GM21360 (cell line): ENCODE data around the gene SPINT2.

Experiments used
- ATAC-seq: cut with Tn5 transposase; IDR thresholded peaks from one replicate; pipeline ENCODE4 v1.9.1; 2021; ENCODE audit warnings: mild to moderate bottlenecking, moderate library complexity; ENCODE audit not compliant: unreplicated experiment

The SPINT2 gene

DNA sequence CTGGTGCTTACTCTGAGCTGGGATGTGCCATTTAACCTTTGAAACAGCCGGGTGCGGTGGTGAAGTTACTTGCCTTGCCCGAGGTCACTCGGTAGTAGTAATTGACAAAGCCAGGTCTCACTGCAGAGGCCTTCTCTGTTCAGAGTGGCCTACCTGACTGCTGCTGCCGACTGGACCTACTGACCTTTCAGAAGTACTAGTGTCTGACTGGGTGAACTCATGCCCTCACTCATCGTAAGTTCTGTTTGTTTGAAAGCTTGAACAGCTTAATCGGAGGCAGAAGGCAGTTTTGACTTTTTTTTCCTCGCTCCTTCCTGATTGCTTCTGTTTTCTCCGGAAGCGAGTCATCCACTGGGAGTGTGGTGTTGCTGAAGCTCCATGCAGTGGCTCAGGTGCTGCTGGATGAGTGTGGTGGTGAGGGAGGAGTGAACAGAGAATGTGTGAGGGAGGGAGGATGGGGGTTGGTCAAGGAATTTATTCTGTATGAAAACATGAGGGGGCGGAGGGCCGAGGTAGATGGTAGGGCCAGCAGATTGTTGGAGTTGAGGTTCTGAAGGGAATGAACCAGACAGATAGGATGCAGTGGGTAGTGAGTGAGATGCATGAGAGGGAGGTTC is 2.7 kb downstream of the SPINT2 start:
- ATAC-seq: no peak

DNA sequence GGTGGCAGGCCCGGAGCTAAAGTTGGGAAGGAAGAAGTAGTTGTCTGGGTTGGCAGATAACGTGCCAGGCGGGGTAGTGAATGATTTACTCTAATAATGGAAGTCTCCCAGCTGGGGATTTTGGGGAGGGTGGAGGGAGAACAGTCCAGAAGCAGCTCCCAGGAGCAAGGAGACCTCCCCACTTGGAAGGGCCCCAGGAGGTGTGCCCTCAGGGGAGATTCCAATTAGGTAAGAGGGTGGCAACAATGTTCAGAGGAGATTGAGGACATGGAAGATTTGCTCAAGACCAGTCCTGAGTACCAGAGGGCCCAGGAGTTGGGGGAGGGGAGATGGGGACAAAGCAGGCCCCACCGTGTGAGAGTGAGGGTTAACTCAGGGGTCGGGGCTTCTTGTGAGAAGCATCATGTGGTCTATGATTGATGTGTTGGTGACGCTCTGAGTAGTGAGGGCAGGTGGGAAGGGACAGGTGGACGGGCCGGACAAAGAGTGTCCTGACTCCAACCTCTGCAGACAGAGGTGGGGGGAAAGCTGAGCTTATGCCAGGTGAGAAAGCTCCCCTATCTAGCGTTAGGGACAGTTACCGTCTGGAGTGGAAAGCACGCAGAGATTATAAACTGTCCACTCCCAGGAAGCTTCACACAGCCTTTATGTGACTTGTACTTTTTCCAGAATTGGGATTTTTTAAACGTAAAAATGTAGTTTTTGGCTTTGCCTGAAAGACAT is 3.5 kb downstream of the SPINT2 start:
- ATAC-seq: no peak

DNA sequence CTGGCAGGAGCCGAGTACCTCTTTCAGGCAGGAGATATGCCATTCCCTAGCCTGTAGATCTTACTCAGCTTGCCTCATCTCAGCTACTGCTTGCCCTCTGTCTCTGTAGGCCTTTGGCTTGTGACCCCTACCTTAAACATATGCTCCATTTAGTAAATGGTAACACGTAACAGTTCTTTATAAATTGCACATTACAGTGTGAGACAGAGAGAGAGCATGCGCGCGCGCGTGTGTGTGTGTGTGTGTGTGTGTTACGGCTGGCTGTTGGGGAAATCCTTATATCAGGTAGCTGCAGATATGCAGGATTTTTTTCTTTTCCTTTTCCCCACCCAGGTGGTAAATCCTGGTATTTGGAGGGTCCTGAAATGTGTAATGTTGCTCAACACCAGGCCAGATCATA is 4.2 kb downstream of the SPINT2 start:
- ATAC-seq: no peak

DNA sequence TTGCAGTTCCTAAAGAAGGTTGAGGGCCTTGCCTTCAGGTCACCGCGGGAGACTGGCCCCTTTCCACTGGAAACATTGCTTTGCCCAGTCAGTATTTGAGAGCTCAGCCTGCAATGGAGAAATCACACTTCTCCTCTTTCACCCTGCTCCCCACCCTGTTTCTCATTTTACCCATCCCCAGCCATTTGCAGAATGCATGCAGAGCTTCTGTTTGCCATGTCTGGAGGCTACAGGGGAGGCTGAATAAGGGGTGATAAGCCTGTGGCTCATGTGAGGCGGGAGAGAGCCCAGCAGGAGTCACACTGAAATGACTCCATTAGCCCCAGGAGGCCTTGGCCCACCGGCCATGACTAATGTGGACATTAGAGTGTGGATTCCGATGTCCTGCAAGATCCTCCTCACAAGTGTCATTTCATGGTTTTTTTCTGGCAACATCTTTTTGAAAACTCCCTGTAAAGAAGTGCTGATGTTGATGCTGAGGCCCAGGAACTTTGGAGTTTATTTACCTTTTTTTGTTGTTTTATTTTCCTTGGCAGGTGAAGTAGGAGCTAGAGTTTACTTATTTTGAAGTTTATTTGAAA is 6.3 kb downstream of the SPINT2 start:
- ATAC-seq: no peak

DNA sequence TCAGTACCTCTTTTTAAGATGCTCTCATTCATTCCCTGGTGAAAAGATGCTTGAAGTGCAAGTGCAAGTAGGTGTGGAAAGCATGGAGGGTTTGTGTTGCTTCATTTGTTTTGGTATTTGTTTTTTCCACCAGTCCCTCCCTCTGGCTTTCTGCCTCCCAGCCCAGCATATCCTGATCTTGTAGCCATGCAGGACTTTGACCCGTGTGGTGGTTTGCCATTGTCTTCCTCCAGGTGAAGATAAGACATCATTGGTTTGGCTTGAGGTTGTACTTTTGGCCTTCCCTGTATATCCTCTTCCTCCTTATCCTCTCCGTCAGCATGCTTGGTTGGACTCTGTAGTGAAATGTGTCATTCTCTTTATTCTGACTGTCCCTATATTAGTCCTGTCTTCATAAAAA is 9.1 kb downstream of the SPINT2 start:
- ATAC-seq: no peak

DNA sequence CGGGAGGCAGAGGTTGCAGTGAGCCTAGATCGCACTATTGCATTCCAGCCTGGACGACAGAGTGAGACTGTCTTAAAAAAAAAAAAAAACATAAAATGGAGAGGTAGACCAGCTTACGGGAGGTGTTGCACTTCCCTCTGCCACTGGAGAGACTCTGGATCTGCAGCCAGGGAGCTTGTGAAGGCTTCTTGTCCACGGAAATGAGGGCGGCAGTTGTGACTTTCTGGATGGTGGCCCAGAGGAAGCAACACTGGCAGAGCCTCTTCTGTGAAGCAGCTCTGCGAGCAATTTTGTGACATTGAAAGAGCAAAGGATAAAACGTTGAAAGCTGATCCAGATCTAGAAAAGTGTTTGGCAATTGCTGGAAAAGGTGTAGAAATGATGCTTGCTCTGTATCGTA is 10.4 kb downstream of the SPINT2 start:
- no peak for ATAC-seq

DNA sequence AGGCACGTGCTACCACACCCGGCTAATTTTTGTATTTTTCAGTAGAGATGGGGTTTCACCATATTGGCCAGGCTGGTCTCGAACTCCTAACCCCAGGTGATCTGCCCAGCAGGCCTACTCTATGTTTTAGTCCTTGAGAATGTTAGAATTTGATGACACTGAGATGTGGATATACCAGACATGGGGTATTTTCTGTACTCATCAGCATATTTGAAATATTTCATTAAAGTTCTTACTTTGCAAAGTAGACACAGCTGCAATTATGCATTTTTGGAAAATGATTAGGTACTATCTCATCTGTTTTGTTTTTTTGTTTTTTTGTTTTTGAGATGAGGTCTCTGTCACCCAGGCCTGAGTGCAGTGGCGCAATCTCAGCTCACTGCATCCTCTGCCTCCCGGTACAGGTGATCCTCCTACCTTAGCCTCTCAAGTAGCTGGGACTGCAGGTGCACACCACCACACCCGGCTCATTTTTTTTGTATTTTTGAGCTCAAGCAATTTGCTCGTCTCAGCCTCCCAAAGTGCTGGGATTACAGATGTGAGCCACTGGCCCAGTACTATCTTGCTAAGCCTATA is 12.7 kb downstream of the SPINT2 start:
- ATAC-seq: no peak

DNA sequence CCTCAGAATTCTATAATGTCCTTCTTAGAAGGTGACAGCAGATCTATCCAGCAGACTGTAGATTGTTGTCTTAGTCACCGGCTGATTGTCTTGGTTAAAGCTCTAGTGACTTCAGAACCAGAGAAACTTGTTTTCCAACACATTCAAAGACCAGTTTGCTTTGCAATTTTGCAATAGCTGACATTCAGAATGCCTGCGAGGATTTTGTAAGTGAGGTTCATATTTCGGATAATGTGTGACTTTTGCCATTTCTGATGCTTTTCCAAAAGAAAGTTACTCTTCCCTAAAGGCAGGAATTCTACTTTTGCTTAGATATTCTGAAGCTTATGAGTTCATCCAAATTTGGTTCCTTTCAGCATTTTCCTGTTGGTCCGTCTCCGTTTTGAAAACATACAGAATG is 13.2 kb downstream of the SPINT2 start:
- no peak for ATAC-seq

DNA sequence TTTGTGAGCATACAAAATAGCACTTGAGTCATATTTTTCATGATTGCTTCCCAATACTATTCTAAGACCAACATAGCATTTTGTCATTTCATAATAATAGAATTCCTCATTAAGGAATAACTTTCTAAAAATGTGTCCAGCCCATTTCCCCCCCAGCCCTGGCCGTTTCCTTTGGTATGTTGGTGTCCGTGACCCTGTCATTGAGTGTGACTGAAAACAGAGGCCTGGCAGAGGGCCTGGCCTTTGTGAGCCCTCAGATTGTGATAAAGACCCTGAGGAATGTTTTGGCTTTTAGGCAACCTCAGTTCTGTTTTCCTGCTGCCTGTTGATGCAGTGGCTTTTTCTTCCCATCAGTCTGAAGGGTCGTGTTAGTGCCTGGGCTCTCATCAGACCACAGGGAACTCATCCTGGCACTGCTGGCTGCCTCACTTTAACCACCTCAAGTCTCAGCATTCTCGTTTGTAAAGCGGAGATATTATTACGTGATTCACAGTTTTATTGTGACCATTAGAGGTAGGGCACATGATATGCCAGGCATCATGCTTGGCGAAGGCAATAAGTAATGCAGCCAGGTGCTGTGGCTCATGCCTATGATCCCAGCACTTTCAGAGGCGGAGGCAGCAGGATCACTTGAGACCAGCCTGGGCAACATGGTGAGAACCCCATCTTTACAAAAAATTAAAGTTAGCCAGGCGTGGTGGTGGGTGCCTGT is 13.8 kb downstream of the SPINT2 start:
- ATAC-seq: no peak

DNA sequence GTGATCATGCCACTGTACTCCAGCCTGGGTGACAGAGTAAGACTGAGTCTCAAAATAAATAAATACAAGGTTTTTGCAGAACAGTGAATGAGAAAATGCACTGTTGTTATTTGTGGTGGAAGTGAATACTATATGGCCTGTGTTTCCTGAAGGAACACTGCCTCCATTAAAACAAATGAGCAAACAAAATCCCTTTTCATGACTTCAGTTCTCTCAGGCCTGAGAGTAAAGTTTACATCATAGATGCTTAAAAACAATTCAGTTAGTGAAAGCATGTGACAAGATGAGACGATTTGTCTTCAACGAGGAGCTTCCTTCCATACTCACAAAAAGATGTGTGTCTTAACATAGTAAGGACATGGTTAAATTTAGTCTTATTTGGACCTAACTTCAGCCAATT is 14.4 kb downstream of the SPINT2 start:
- no peak for ATAC-seq

DNA sequence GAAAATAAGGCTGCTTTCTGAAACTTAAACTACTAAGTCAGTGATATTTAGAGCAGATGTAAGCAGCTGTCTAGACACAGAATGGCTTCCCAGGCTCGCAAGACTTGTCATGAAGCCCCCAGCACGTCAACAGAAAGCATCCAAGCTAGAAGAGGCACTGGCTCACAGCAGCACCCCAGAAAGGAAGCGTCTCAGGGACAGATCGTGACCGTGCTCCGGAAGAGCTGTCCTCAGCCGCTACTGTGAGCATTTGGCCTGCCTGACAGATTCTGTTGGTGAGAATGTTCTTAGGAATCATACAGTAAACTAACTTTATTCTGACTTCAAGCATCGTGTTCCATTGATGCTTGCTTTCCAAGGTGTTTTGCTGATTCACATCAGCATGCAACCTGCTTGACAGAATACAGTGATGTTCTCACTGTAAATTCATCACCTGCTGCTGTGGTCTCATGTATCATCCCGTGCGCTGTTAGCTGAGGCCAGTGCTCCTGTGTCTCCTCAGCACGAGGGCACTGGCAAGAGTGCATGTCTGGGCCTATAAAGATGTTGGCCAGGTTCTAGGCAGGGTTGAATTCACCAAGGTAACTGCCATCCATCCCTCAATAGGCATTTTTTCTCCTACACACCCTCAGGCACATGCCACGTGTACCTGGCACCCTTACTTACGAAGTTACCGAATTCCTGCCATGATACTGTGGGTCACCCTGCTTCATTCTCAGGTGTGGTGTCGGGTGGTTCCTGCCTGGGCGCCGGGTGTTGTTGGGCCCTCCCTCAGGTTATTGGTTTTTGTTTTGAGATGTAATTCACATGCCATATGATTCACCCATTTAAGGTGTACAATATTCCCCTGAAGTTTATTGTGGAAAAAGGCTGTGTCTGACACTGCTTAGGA is 15.9 kb downstream of the SPINT2 start:
- no peak for ATAC-seq

DNA sequence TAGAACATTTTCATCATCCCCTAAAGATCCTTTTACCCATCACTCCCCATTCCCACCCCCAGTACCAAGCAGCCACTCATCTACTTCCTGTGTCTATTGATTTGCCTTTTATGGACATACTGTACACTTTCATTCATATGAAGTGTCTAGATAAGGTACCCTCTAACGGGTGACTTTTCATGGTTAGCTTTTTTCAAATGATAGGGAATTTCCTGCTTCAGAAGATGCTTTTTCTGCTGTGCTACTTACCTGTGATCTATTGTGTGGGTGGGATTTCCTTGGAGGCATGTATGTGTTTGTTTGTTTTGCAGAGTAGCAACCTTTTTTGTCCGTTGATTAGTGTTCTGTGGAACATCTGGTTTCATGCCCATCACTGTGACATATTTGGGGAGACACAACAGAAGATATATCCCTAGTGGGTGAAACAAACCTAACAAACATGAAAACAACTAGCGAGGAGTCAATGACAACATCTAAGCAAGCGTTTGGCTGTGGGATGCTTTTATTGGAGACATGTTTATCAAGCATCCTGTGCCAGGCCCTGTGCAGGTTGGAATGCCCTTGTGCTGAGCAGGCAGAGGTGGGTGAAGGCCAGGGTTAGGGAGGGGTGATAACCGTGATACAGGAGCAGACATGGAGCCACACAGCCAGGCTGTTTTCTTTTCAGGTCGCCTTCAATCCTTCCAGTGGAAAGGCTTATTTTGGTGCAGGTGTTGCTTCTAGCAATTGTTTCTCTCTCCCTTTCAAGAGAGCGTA is 17.6 kb downstream of the SPINT2 start:
- ATAC-seq: no peak

DNA sequence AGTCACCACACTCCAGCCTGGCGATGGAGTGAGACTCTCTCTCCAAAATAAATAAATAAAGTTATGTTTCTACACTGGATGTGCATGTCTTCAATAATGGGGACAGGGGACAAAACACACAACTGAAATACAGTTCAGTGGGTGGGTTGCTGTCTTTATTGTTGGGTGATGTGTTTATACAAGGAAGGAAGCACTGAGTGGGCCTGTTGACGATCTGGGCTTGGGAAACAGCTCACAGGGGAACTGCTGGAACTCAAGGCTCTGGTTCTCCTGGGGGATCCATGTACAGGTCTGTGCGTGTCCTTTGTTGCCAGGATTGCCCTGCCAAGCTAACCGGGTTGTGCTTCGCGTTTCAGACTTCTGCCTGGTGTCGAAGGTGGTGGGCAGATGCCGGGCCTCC is 18.9 kb downstream of the SPINT2 start:
- ATAC-seq: no peak

DNA sequence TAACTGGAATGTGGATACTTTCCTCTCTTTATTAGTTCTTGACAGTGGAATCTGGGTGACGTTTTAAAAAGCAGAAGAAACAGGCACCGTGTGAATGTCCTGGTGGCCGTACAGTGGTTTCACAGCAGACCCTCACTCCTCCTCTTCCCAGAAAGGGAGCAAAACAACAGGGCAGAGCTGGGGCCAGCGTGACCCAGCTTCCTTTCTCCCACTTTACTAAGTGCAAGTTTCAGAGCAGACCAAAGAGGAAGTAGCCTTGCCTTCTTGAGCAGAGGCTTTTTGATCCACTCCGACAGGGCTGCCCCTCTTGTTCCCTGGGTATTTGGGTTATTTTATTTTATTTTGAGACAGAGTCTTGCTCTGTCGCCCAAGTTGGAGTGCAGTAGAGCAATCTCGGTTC is 20.0 kb downstream of the SPINT2 start:
- no peak for ATAC-seq

DNA sequence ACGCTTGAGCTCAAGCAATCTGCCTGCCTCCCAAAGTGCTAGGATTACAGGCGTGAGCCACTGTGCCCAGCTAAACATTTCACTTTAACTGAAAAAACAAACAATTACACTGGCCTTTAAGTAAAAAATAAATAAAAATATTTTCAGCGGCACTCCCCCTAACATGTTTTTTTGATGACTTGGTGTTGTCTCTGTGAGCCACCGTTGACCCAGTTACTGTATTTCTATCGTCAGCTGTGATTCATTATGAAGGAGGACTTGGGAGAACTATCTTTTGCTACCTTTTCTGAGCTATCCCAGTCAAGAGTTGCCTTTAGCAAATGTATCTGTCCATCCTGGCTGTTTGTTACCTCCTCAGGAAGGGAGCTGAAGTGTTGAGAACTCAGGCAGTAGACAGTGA is 21.2 kb downstream of the SPINT2 start:
- ATAC-seq: no peak

DNA sequence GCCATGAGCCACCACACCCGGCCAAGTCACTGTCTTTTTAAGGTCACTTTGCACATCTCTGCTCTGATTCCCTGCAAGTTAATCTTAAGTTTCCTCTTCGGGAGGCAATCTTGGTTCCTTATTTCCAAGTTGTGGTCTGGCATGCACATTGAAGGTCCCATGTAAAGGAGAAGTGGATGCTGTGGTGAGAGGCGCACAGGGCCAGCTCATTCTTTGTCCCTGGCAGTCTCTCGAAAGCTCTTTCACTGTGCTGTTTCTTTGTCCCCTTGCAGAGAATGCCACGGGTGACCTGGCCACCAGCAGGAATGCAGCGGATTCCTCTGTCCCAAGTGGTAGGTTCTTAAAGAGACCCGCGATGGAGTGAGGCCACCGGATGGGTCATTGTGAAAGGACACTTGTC is 23.2 kb downstream of the SPINT2 start:
- no peak for ATAC-seq

DNA sequence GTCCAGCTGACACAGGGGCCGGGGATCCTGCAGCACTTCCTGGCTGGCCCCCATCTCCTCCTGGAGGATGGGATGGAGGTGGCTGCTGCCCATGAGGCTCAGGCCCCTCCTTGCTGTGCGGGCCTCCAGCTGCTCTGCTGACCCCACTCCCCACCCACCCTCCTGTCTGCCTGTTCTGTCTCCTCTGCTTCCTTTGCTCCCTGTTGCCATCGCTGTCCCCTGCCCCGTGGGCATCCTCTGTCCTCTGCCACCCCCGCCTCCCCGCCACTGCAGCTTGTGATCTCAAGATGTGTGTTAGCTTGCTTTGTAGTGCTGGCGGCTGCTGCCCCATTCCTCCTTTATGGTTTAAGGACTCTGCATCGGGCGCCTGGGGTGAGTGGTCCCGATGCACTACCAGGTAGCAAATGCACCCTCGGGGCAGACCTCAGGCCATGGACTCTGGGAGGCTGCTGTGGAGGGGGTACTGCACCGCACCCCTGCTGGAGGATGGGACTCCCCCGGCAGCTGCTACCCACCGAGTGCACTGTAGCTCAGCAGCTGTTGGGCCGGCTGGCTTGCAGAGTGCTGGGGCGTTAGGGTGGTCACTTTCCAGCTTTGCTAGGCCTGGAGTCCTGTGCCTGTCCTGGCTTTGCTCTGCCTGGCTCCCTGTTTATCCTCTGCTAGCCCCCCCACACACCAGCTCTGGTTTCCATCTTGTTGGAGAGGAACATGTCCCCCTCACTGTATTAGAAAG is 23.9 kb downstream of the SPINT2 start:
- no peak for ATAC-seq

DNA sequence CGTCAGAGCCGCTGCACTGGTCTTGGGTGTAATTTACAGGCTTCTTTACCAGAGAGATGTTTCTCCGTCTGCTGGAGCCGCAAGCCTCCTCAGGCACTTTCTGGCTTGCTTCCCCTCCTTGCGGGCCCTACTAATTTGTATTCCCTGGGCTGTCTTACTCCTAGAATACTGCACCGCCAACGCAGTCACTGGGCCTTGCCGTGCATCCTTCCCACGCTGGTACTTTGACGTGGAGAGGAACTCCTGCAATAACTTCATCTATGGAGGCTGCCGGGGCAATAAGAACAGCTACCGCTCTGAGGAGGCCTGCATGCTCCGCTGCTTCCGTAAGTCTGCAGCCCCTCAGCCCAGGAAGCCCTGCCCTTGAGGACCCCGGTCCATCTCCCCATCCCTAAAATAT is 25.6 kb downstream of the SPINT2 start:
- no peak for ATAC-seq

DNA sequence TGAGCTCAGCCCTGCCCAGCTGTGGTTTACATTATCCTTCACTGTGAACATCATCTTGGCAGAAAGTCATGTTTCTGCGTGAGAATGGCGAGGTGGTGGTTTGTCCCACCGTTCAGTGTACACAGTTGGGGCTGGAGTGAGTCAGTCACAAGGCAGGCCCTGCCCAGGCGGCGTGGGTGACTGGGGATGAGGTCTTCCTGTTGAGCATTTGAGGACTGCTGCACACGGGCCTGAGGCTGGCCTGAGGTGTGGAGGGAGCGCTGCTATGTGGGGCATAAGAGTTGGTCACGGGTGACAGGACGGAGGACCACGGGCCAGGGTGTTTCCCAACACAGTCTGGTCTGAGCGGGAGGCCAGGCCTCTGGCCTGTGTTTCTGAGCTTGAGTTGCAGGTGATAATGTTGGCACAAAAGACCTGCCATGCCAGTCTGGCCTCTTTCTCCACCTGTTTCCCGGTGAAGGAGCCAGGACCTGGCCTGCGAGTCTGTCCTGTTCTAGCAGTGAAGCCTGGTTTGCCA is 26.3 kb downstream of the SPINT2 start:
- no peak for ATAC-seq
